H9 (cell line): Measurements from ENCODE around the gene MTOR. TPM values are rescaled to one million over a fixed set of nuclear protein-coding genes. Genes with fewer than 3 reads are reported as not detected.

ENCODE experiments used
- DNase-seq: peaks from one replicate; pipeline ENCODE4 v3.0.0-alpha.2; 2017
- H2AFZ ChIP-seq: one replicate; pipeline ENCODE4 v1.6.1; 2013; ENCODE audit warnings: mild to moderate bottlenecking, low read length, control low read depth, moderate library complexity
- H2AK5ac ChIP-seq: 2 replicates; pipeline ENCODE4 v1.6.1; 2013; ENCODE audit warnings: low read length, control low read depth, mixed read lengths; ENCODE audit not compliant: insufficient read length
- H2BK120ac ChIP-seq: one replicate; pipeline ENCODE4 v1.6.1; 2013; ENCODE audit warnings: low read depth, mild to moderate bottlenecking, low read length, control low read depth, inconsistent platforms; ENCODE audit not compliant: poor library complexity, severe bottlenecking
- H2BK12ac ChIP-seq: 2 replicates; pipeline ENCODE4 v1.6.1; 2013; ENCODE audit warnings: low read length, control low read depth, mixed read lengths, low read depth; ENCODE audit not compliant: insufficient read length
- H2BK15ac ChIP-seq: 2 replicates; pipeline ENCODE4 v1.6.1; 2013; ENCODE audit warnings: low read depth, low read length, control low read depth
- H2BK20ac ChIP-seq: one replicate; pipeline ENCODE4 v1.6.1; 2013; ENCODE audit warnings: low read depth, mild to moderate bottlenecking, low read length, control low read depth, inconsistent platforms; ENCODE audit not compliant: poor library complexity, severe bottlenecking
- H2BK5ac ChIP-seq: 2 replicates; pipeline ENCODE4 v1.6.1; 2013; ENCODE audit warnings: low read length, control low read depth, mixed read lengths; ENCODE audit not compliant: insufficient read length
- H3K14ac ChIP-seq: 2 replicates; pipeline ENCODE4 v1.6.1; 2013; ENCODE audit warnings: low read length, control low read depth; ENCODE audit not compliant: insufficient read depth
- H3K18ac ChIP-seq: 2 replicates; pipeline ENCODE4 v1.6.1; 2013; ENCODE audit warnings: low read depth, mild to moderate bottlenecking, mixed read lengths, low read length, control low read depth; ENCODE audit not compliant: insufficient read length
- H3K23ac ChIP-seq: 2 replicates; pipeline ENCODE4 v1.6.1; 2013; ENCODE audit warnings: low read length, control low read depth, mixed read lengths, low read depth; ENCODE audit not compliant: insufficient read length
- H3K23me2 ChIP-seq: 2 replicates; pipeline ENCODE4 v1.6.1; 2013; ENCODE audit warnings: low read depth, mild to moderate bottlenecking, mixed read lengths, low read length, control low read depth; ENCODE audit not compliant: insufficient read length, poor library complexity, severe bottlenecking
- H3K27ac ChIP-seq: 2 replicates; pipeline ENCODE4 v1.5.1; 2013; ENCODE audit warnings: low read length, control low read depth, mixed read lengths, low read depth; ENCODE audit not compliant: insufficient read length
- H3K27me3 ChIP-seq: 2 replicates; pipeline ENCODE4 v1.6.1; 2013; ENCODE audit warnings: low read length, control low read depth, inconsistent platforms; ENCODE audit not compliant: insufficient read depth
- H3K4ac ChIP-seq: 2 replicates; pipeline ENCODE4 v1.6.1; 2013; ENCODE audit warnings: low read depth, mild to moderate bottlenecking, control low read depth, inconsistent platforms, low read length, moderate library complexity
- H3K4me1 ChIP-seq: 2 replicates; pipeline ENCODE4 v1.6.1; 2013; ENCODE audit warnings: low read length, control low read depth, inconsistent platforms; ENCODE audit not compliant: insufficient read depth
- H3K4me2 ChIP-seq: 2 replicates; pipeline ENCODE4 v1.6.1; 2013; ENCODE audit warnings: low read length, control low read depth, mixed read lengths; ENCODE audit not compliant: insufficient read length, insufficient read depth
- H3K56ac ChIP-seq: 2 replicates; pipeline ENCODE4 v1.6.1; 2013; ENCODE audit warnings: low read depth, mild to moderate bottlenecking, mixed read lengths, low read length, control low read depth; ENCODE audit not compliant: insufficient read length
- H3K79me1 ChIP-seq: 2 replicates; pipeline ENCODE4 v1.6.1; 2013; ENCODE audit warnings: low read depth, mild to moderate bottlenecking, moderate library complexity, low read length, control low read depth, inconsistent platforms; ENCODE audit not compliant: insufficient read depth, poor library complexity, severe bottlenecking
- H3K79me2 ChIP-seq: 2 replicates; pipeline ENCODE4 v1.6.1; 2013; ENCODE audit warnings: low read length, control low read depth, inconsistent platforms; ENCODE audit not compliant: insufficient read depth
- H3K9ac ChIP-seq: 2 replicates; pipeline ENCODE4 v1.6.1; 2013; ENCODE audit warnings: low read length, control low read depth, mixed read lengths; ENCODE audit not compliant: insufficient read length; ENCODE audit errors: extremely low read depth
- H3K9me3 ChIP-seq: one replicate; pipeline ENCODE4 v1.6.1; 2013; ENCODE audit warnings: low read depth, low read length, inconsistent platforms; ENCODE audit not compliant: control insufficient read depth
- H3T11ph ChIP-seq: one replicate; pipeline ENCODE4 v1.6.1; 2013; ENCODE audit warnings: mild to moderate bottlenecking, low read length, control low read depth, inconsistent platforms
- H4K20me1 ChIP-seq: one replicate; pipeline ENCODE4 v1.6.1; 2013; ENCODE audit not compliant: control insufficient read depth, insufficient read length, insufficient read depth
- H4K5ac ChIP-seq: 2 replicates; pipeline ENCODE4 v1.6.1; 2013; ENCODE audit warnings: low read depth, mild to moderate bottlenecking, mixed read lengths, low read length, control low read depth; ENCODE audit not compliant: insufficient read length
- H4K8ac ChIP-seq: replicated peaks from 2 replicates; pipeline ENCODE4 v1.6.1; 2013; ENCODE audit warnings: low read length, control low read depth, mixed read lengths, low read depth; ENCODE audit not compliant: insufficient read length
- H4K91ac ChIP-seq: 2 replicates; pipeline ENCODE4 v1.6.1; 2013; ENCODE audit warnings: low read depth, mild to moderate bottlenecking, moderate library complexity, mixed read lengths, low read length, control low read depth; ENCODE audit not compliant: insufficient read length
- H3K27ac Mint-ChIP-seq, 3 experiments: 2 replicates in 2 of 3; 3 replicates in 1 of 3; pipeline ENCODE4 v1.8.0; 2020 to 2021; ENCODE audit warnings: mixed read lengths in 3 of 3, mild to moderate bottlenecking in 1 of 3, moderate library complexity in 1 of 3
- H3K27me3 Mint-ChIP-seq: 2 replicates; pipeline ENCODE4 v1.8.0; 2021; ENCODE audit warnings: low read depth, mild to moderate bottlenecking, moderate library complexity, mixed read lengths
- H3K36me3 Mint-ChIP-seq, 3 experiments: 2 replicates in 2 of 3; 3 replicates in 1 of 3; pipeline ENCODE4 v1.8.0; 2020 to 2021; ENCODE audit warnings: low read depth in 3 of 3, mixed read lengths in 3 of 3; ENCODE audit not compliant: insufficient read depth in 1 of 3
- H3K4me1 Mint-ChIP-seq, 2 experiments: 2 replicates each; pipeline ENCODE4 v1.8.0; 2020; ENCODE audit warnings: mixed read lengths in 2 of 2
- H3K4me3 Mint-ChIP-seq, 2 experiments: 2 replicates in 1 of 2; 3 replicates in 1 of 2; pipeline ENCODE4 v1.8.0; 2020 to 2021; ENCODE audit warnings: mild to moderate bottlenecking in 2 of 2, mixed read lengths in 2 of 2, moderate library complexity in 1 of 2
- H3K9me3 Mint-ChIP-seq, 2 experiments: 2 replicates in 1 of 2; 3 replicates in 1 of 2; pipeline ENCODE4 v1.8.0; 2020; ENCODE audit warnings: mild to moderate bottlenecking in 2 of 2, mixed read lengths in 2 of 2, moderate library complexity in 1 of 2
- CTCF ChIP-seq: fragments of 200-600 bp; sonication (generic); conservative IDR thresholded peaks from 3 replicates; pipeline ENCODE4 v1.8.0; 2021; ENCODE audit warnings: antibody characterized with exemption, mild to moderate bottlenecking
- WGBS: extraction: QIAGEN DNeasy Blood & Tissue Kit; methylation state at CpG from one replicate; pipeline ENCODE4 v1.1.7; 2013; ENCODE audit warnings: missing lambda C conversion rate, low lambda C conversion rate, mixed read lengths; ENCODE audit not compliant: insufficient read length; ENCODE audit errors: extremely low coverage; 5-methylcytosine and 5-hydroxymethylcytosine counted together
- total RNA-seq: library from RNA; stranded (reverse); gene quantifications from 2 replicates; pipeline ENCODE4 v1.2.1, GENCODE V29; 2021

MTOR gene
- total RNA-seq, 1 experiment from 2014 or later: 67.5 TPM

DNA sequence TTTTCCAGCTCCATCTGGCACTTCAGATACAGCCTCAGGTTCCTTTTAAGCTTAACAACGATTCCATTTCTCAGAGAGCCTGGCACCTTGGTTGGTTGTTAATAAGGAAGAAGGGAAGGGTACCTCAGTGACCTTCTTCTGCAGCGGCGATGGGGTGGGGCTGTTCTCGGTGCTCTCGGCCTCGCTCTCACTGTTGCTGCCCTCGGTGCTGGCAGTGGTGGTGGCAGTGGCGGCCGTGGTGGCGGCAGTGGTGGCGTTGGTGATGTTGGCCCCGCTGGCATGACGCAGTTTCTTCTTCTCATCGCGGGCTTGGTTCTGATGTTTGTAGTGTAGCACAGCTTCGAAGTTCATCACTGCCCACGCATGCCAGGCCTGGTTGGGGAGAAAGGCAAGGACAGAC is 131.9 kb downstream of the MTOR start:
- Histone ChIP-seq H3K9me3 (no peaks in the 10 kb centered on the region), H2BK5ac (no peak overlapping the region), H3K14ac (no peak overlapping the region), H3K27ac (no peak overlapping the region), H3K23me2 (no peaks in the 10 kb centered on the region), H3K23ac (no peak overlapping the region), H3K56ac (no peak overlapping the region), H3T11ph (no peak overlapping the region), H2BK20ac (no peak overlapping the region), H2AFZ (no peak overlapping the region), H3K18ac (no peak overlapping the region), H4K8ac (no peak overlapping the region), H2AK5ac (no peak overlapping the region), H2BK12ac (no peak overlapping the region), H4K91ac (no peak overlapping the region), H3K4me2 (no peak overlapping the region), H2BK15ac (no peak overlapping the region), H3K4me1 (no peaks in the 10 kb centered on the region), H3K9ac (no peak overlapping the region), H3K27me3 (no peaks in the 10 kb centered on the region), H3K79me1 (no peaks in the 10 kb centered on the region), H3K4ac (no peak overlapping the region), H2BK120ac (no peak overlapping the region), H3K79me2 (no peaks in the 10 kb centered on the region), H4K20me1 (no peaks in the 10 kb centered on the region), H4K5ac (no peak overlapping the region)
- Mint-ChIP-seq H3K27me3 (no peaks in the 10 kb centered on the region; the same call in 1 of the 2 replicates), H3K9me3 (no peaks in the 10 kb centered on the region), H3K4me1 (no peaks in the 10 kb centered on the region), H3K27ac (no peak overlapping the region), H3K36me3 (peaks cover 37 to 92% (median 87%) of the 10 kb centered on the region in 3 experiments; a peak in 6 of 7 replicates), H3K4me3 (no peak overlapping the region)
- WGBS: no CpG with 5 or more reads among the region's 17 CpGs
- TF ChIP-seq CTCF: no peak
- DNase-seq: no peak
